CD14-positive monocyte (primary cell): ENCODE measurements around the gene DNAJC6. TPM values are rescaled to one million over a fixed set of nuclear protein-coding genes. Genes with fewer than 3 reads are reported as not detected.

Experiments used
- DNase-seq, 3 donors: peaks; one replicate each; pipeline ENCODE4 v3.0.0-alpha.2; 2011 to 2022
- H2AFZ ChIP-seq: 2 replicates; pipeline ENCODE4 v1.6.0; 2012; ENCODE audit warnings: mild to moderate bottlenecking, low read depth, low read length, inconsistent platforms; ENCODE audit not compliant: insufficient read depth, poor library complexity, severe bottlenecking
- H3K27ac ChIP-seq, 2 donors: 1 replicate in 1 of 2; 2 replicates in 1 of 2; pipeline ENCODE4 v1.5.1; 2012 to 2013; ENCODE audit warnings: low read length in 2 of 2, control low read depth in 1 of 2, inconsistent platforms in 1 of 2, low read depth in 1 of 2, mild to moderate bottlenecking in 1 of 2
- H3K27me3 ChIP-seq, 2 donors: one replicate each; pipeline versions ENCODE4 v1.6.0 to v1.6.1; 2011 to 2013; ENCODE audit warnings: low read length in 2 of 2; ENCODE audit not compliant: control insufficient read depth in 2 of 2, insufficient read depth in 2 of 2
- H3K36me3 ChIP-seq, 2 donors: replicated peaks in 1 of 2; 1 replicate in 1 of 2; 2 replicates in 1 of 2; pipeline versions ENCODE4 v1.5.1 to v1.6.1; 2012 to 2013; ENCODE audit warnings: low read length in 2 of 2, control low read depth in 1 of 2, inconsistent platforms in 1 of 2, mild to moderate bottlenecking in 1 of 2; ENCODE audit not compliant: insufficient read depth in 2 of 2, control insufficient read depth in 1 of 2
- H3K4me1 ChIP-seq, 2 donors: 1 replicate in 1 of 2; 2 replicates in 1 of 2; pipeline versions ENCODE4 v1.5.1 to v1.6.1; 2012 to 2013; ENCODE audit warnings: low read length in 2 of 2, control low read depth in 1 of 2, inconsistent platforms in 1 of 2, mild to moderate bottlenecking in 1 of 2, moderate library complexity in 1 of 2; ENCODE audit not compliant: insufficient read depth in 2 of 2, control insufficient read depth in 1 of 2
- H3K4me2 ChIP-seq: replicated peaks from 2 replicates; pipeline ENCODE3; 2012; ENCODE audit warnings: low read length, moderate library complexity, mild to moderate bottlenecking; ENCODE audit not compliant: poor library complexity, severe bottlenecking; ENCODE audit errors: extremely low read depth
- H3K4me3 ChIP-seq, 3 experiments: fragments of 200-600 bp in 1 of 3; sonication (generic) in 1 of 3; replicated peaks in 1 of 3; 1 replicate in 2 of 3; 2 replicates in 1 of 3; pipeline ENCODE4 v1.5.1; 2011 to 2013; ENCODE audit warnings: low read length in 3 of 3, mild to moderate bottlenecking in 3 of 3, control low read depth in 2 of 3, low read depth in 2 of 3, inconsistent platforms in 1 of 3, moderate library complexity in 1 of 3
- H3K79me2 ChIP-seq: 2 replicates; pipeline ENCODE4 v1.6.0; 2012; ENCODE audit warnings: mild to moderate bottlenecking, control low read depth, inconsistent platforms, low read length, moderate library complexity; ENCODE audit not compliant: insufficient read depth
- H3K9ac ChIP-seq: 2 replicates; pipeline ENCODE4 v1.6.0; 2017; ENCODE audit warnings: low read length, mild to moderate bottlenecking; ENCODE audit not compliant: insufficient read depth, poor library complexity, severe bottlenecking
- H3K9me3 ChIP-seq, 2 donors: replicated peaks in 1 of 2; 1 replicate in 1 of 2; 2 replicates in 1 of 2; pipeline versions ENCODE4 v1.5.1 to v1.6.1; 2012 to 2013; ENCODE audit warnings: low read length in 2 of 2, control low read depth in 1 of 2; ENCODE audit not compliant: control insufficient read depth in 1 of 2, insufficient read depth in 1 of 2
- H4K20me1 ChIP-seq: 2 replicates; pipeline ENCODE4 v1.6.0; 2012; ENCODE audit warnings: mild to moderate bottlenecking, low read length, control low read depth, moderate library complexity; ENCODE audit not compliant: insufficient read depth
- H3K27ac Mint-ChIP-seq, 7 donors: one replicate each; pipeline ENCODE4 v1.8.0; 2020; ENCODE audit warnings: mild to moderate bottlenecking in 7 of 7, mixed read lengths in 7 of 7, moderate library complexity in 6 of 7, inconsistent platforms in 2 of 7
- H3K27me3 Mint-ChIP-seq, 3 donors: one replicate each; pipeline ENCODE4 v1.8.0; 2021 to 2022; ENCODE audit warnings: low read depth in 3 of 3, mild to moderate bottlenecking in 3 of 3, mixed read lengths in 3 of 3, moderate library complexity in 3 of 3, inconsistent platforms in 1 of 3
- H3K36me3 Mint-ChIP-seq, 2 donors: one replicate each; pipeline ENCODE4 v1.8.0; 2020; ENCODE audit warnings: mixed read lengths in 2 of 2, inconsistent platforms in 1 of 2, mild to moderate bottlenecking in 1 of 2
- H3K4me1 Mint-ChIP-seq: one replicate; pipeline ENCODE4 v1.8.0; 2020; ENCODE audit warnings: mild to moderate bottlenecking, mixed read lengths
- H3K4me3 Mint-ChIP-seq, 2 donors: one replicate each; pipeline ENCODE4 v1.8.0; 2020; ENCODE audit warnings: mild to moderate bottlenecking in 2 of 2, mixed read lengths in 2 of 2, moderate library complexity in 1 of 2
- H3K9me3 Mint-ChIP-seq, 7 donors: one replicate each; pipeline ENCODE4 v1.8.0; 2020 to 2022; ENCODE audit warnings: mixed read lengths in 7 of 7, mild to moderate bottlenecking in 6 of 7, moderate library complexity in 6 of 7, inconsistent platforms in 2 of 7
- WGBS: methylation state at CpG from one replicate; pipeline ENCODE4 v1.1.5; 2013; ENCODE audit warnings: missing lambda C conversion rate; ENCODE audit not compliant: insufficient coverage; 5-methylcytosine and 5-hydroxymethylcytosine counted together
- intact Hi-C, 2 donors: fragments of 100-400 bp; cut with micrococcal nuclease; formaldehyde crosslinking; loops; one replicate each; pipeline versions ENCODE4 v1.15.0 to v1.15.1; 2023
- polyA plus RNA-seq, 3 donors: library from polyadenylated mRNA; depleted of rRNA in 1 of 3; unstranded in 2 of 3; stranded (reverse) in 1 of 3; fragments of 300-500 nt in 2 of 3; fragments of >200 nt in 1 of 3; fragmentation: Illumina TruSeq in 2 of 3; gene quantifications; 1 replicate in 2 of 3; 2 replicates in 1 of 3; pipeline ENCODE4 v1.2.3, GENCODE V29; 2012 to 2021
- TF ChIP-seq, protein P1 (sequence below): fragments of 200-600 bp; IDR thresholded peaks from one replicate; pipeline ENCODE4 v1.8.0; 2022; ENCODE audit warnings: antibody characterized with exemption, mild to moderate bottlenecking

The DNAJC6 gene
- polyA plus RNA-seq, 3 donors: 0.05 TPM; not detected in 2

DNA sequence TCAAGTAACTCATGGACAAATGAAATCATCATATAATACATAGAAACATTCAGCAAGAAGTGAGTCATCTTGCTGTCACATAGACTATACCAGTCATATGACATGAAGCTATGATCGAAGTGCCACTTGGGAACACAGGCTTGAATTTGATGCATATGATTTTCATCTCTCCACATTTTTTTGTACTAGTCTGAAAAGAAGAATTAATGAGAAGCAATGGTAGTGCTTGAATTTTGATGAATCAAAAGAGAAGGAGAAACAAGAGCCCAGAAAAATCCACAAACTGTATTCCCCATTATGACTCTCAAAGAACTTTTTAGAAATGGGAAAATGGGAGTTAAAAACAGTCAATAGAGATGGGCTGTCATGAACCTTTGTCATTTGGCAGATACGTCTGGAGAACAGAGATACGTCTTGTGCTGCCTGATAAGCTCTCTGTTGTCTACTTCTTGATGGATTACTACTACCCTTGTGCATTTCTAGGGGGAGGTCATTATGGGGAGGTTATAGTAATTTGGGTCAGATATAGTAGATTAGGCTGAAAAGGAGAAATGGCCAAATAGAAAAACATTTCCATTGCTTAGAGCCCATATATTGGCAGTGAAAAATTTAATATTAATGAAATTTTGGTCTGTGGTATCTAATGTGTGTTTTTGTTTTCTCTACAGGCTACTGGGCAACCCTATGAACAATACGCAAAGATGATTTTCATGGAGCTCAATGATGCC is 103.1 kb downstream of the DNAJC6 start:
- Mint-ChIP-seq H3K4me3 (no peak overlapping the region), H3K36me3 (no peaks in the 10 kb centered on the region), H3K27me3 (peaks cover 0 to 2% (median 0%) of the 10 kb centered on the region in 3 donors), H3K9me3 (no peaks in the 10 kb centered on the region), H3K4me1 (no peaks in the 10 kb centered on the region), H3K27ac (no peak overlapping the region)
- H3K36me3 ChIP-seq: no peaks in the 10 kb centered on the region
- H3K4me3 ChIP-seq: no peak overlapping the region
- H3K4me2 ChIP-seq: no peak overlapping the region
- DNase-seq: no peak
- no peaks in the 10 kb centered on the region for H4K20me1 ChIP-seq
- TF ChIP-seq, protein P1, sequence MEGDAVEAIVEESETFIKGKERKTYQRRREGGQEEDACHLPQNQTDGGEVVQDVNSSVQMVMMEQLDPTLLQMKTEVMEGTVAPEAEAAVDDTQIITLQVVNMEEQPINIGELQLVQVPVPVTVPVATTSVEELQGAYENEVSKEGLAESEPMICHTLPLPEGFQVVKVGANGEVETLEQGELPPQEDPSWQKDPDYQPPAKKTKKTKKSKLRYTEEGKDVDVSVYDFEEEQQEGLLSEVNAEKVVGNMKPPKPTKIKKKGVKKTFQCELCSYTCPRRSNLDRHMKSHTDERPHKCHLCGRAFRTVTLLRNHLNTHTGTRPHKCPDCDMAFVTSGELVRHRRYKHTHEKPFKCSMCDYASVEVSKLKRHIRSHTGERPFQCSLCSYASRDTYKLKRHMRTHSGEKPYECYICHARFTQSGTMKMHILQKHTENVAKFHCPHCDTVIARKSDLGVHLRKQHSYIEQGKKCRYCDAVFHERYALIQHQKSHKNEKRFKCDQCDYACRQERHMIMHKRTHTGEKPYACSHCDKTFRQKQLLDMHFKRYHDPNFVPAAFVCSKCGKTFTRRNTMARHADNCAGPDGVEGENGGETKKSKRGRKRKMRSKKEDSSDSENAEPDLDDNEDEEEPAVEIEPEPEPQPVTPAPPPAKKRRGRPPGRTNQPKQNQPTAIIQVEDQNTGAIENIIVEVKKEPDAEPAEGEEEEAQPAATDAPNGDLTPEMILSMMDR: no peak
- no peaks in the 10 kb centered on the region for H3K27me3 ChIP-seq
- no peaks in the 10 kb centered on the region for H3K9me3 ChIP-seq
- no peak overlapping the region for H2AFZ ChIP-seq
- no peaks in the 10 kb centered on the region for H3K79me2 ChIP-seq
- intact Hi-C loops: no loop called here
- H3K9ac ChIP-seq: no peak overlapping the region
- H3K4me1 ChIP-seq: no peaks in the 10 kb centered on the region
- WGBS: 100% methylated on average over 3 of the region's 4 CpGs
- no peak overlapping the region for H3K27ac ChIP-seq

DNA sequence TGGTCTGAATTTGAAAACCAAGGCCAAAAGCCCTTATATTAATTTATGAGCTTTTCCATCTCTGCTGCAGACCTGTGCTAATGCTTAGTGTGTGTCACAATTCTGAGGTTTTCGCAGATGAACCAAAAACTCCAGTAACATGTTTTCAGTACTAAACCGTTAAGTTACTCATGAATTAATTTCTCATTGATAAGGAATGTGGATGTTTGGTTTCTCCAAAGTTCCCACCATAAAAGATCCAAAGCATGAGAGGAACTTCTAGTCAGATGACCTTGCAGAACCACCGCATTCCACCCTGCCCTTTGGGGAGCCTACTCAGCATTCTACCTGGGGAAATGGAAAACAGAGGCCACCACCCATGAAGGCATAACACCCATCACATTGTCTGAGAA is 103.6 kb downstream of the DNAJC6 start:
- no peaks in the 10 kb centered on the region for H3K79me2 ChIP-seq
- no peak overlapping the region for H2AFZ ChIP-seq
- H4K20me1 ChIP-seq: no peaks in the 10 kb centered on the region
- H3K4me3 ChIP-seq: no peak overlapping the region
- no peaks in the 10 kb centered on the region for H3K27me3 ChIP-seq
- no peak overlapping the region for H3K27ac ChIP-seq
- no peaks in the 10 kb centered on the region for H3K4me1 ChIP-seq
- Mint-ChIP-seq H3K27ac (no peak overlapping the region), H3K27me3 (peaks cover 0 to 2% (median 0%) of the 10 kb centered on the region in 3 donors), H3K4me1 (no peaks in the 10 kb centered on the region), H3K4me3 (no peak overlapping the region), H3K36me3 (no peaks in the 10 kb centered on the region), H3K9me3 (no peaks in the 10 kb centered on the region)
- no peak overlapping the region for H3K4me2 ChIP-seq
- intact Hi-C loops: no loop called here
- TF ChIP-seq, protein P1: no peak
- no peak for DNase-seq
- WGBS: no CpG with 5 or more reads among the region's 3 CpGs
- no peaks in the 10 kb centered on the region for H3K9me3 ChIP-seq
- no peaks in the 10 kb centered on the region for H3K36me3 ChIP-seq
- H3K9ac ChIP-seq: no peak overlapping the region
